AG04450 (cell line): ENCODE measurements around the gene LAMC1. TPM values are rescaled to one million over a fixed set of nuclear protein-coding genes. Genes with fewer than 3 reads are reported as not detected.
A peak's percentile ranks its signal among the peaks of the same experiment; 100 is the strongest.

Source experiments
- CTCF ChIA-PET: fragments of 300-600, 350-600 bp; formaldehyde crosslinking; extraction: SDS; loops from one replicate; lab custom pipeline; 2022; ENCODE audit warnings: antibody characterized with exemption, inconsistent platforms; lab: Charles Lee
- POLR2A ChIA-PET: fragments of 350-600 bp; formaldehyde crosslinking; extraction: SDS; loops from one replicate; lab custom pipeline; 2021; ENCODE audit warnings: antibody characterized with exemption, inconsistent platforms; lab: Yijun Ruan, JAX
- DNase-seq: peaks from one replicate; pipeline ENCODE4 v3.0.0-alpha.2; 2011; ENCODE audit warnings: low read depth, low spot score
- H3K27ac ChIP-seq: one replicate; pipeline ENCODE4 v1.5.1; 2012; ENCODE audit warnings: low read depth, low read length, control low read depth
- H3K27me3 ChIP-seq: one replicate; pipeline ENCODE4 v1.6.0; 2012; ENCODE audit warnings: low read length; ENCODE audit not compliant: control insufficient read depth, insufficient read depth
- H3K4me3 ChIP-seq: 2 replicates; pipeline ENCODE4 v1.5.1; 2011; ENCODE audit warnings: mild to moderate bottlenecking, low read depth, low read length, control low read depth
- H3K9me3 ChIP-seq: 2 replicates; pipeline ENCODE4 v1.5.1; 2012; ENCODE audit warnings: low read length; ENCODE audit not compliant: control insufficient read depth, insufficient read depth
- CTCF ChIP-seq: IDR thresholded peaks from 2 replicates; pipeline ENCODE4 v1.5.1; 2011; ENCODE audit warnings: low read depth, low read length, control low read depth, inconsistent platforms
- polyA plus RNA-seq: library from polyadenylated mRNA; depleted of rRNA; stranded (reverse); fragments of >200 nt; gene quantifications from 2 replicates; pipeline ENCODE4 v1.2.3, GENCODE V29; 2011

The LAMC1 gene
- polyA plus RNA-seq, 1 experiment: 348 TPM

- CTCF ChIA-PET: interaction anchor here (1.8 kb wide), 1 partner anchor 257 kb away, joined by 4 read pairs; no protein-coding TSS in a partner anchor
- peak; percentile 49 for TF ChIP-seq CTCF
- Histone ChIP-seq H3K27me3 (no peaks in the 10 kb centered on the region), H3K27ac (peak overlapping the region; percentile 77), H3K9me3 (peaks cover 4% of the 10 kb centered on the region; the same call in 1 of the 2 replicates), H3K4me3 (peak overlapping the region; percentile 88)
- POLR2A ChIA-PET: interaction anchor here (1.0 kb wide), 1 partner anchor 61 kb away, joined by 5 read pairs; no protein-coding TSS in a partner anchor
- no peak for DNase-seq
These were observed 539 bp downstream of the LAMC1 start for GRCh38 chr1:183023601-183024316.

GRCh38 chr1:183024317-183025009, 1.2 kb downstream of the LAMC1 start:
- Histone ChIP-seq H3K4me3 (peak overlapping the region; percentile 88), H3K27ac (peak overlapping the region; percentile 77), H3K9me3 (peaks cover 4% of the 10 kb centered on the region; the same call in 1 of the 2 replicates), H3K27me3 (no peaks in the 10 kb centered on the region)
- no peak for TF ChIP-seq CTCF
- ChIA-PET CTCF (interaction anchor here (1.6 to 1.8 kb wide), 2 partner anchors 61 to 256 kb away, joined by 4 to 12 read pairs; no protein-coding TSS in a partner anchor), POLR2A (interaction anchor here (1.0 kb wide), 1 partner anchor 62 kb away, joined by 5 read pairs; no protein-coding TSS in a partner anchor)
- no peak for DNase-seq

GRCh38 chr1:183025010-183025337, 1.8 kb downstream of the LAMC1 start:
- CTCF ChIA-PET: interaction anchor here (1.6 to 1.8 kb wide), 2 partner anchors 62 to 255 kb away, joined by 4 to 12 read pairs; no protein-coding TSS in a partner anchor
- Histone ChIP-seq H3K9me3 (peaks cover 4% of the 10 kb centered on the region; the same call in 1 of the 2 replicates), H3K27me3 (no peaks in the 10 kb centered on the region), H3K27ac (peak overlapping the region; percentile 77), H3K4me3 (peak overlapping the region; percentile 88)
- no peak for DNase-seq
- POLR2A ChIA-PET: no interaction called here
- TF ChIP-seq CTCF: no peak

- peaks cover 4% of the 10 kb centered on the region; the same call in 1 of the 2 replicates for H3K9me3 ChIP-seq
- H3K27ac ChIP-seq: no peak overlapping the region
- ChIA-PET CTCF (interaction anchor here (1.6 to 2.5 kb wide), 4 partner anchors 63 to 254 kb away, joined by 4 to 13 read pairs (median 10); no protein-coding TSS in a partner anchor), POLR2A (interaction anchor here (0.6 to 0.9 kb wide), 2 partner anchors 80 to 109 kb away, joined by 3 to 4 read pairs; no protein-coding TSS in a partner anchor)
- DNase-seq: no peak
- no peaks in the 10 kb centered on the region for H3K27me3 ChIP-seq
- peak overlapping the region; percentile 88 for H3K4me3 ChIP-seq
- peak; percentile 18 for TF ChIP-seq CTCF
These were observed 2.9 kb downstream of the LAMC1 start for GRCh38 chr1:183025782-183026774.
